ENCODE measurements around the gene ZNRF4.

ZNRF4 gene

DNA sequence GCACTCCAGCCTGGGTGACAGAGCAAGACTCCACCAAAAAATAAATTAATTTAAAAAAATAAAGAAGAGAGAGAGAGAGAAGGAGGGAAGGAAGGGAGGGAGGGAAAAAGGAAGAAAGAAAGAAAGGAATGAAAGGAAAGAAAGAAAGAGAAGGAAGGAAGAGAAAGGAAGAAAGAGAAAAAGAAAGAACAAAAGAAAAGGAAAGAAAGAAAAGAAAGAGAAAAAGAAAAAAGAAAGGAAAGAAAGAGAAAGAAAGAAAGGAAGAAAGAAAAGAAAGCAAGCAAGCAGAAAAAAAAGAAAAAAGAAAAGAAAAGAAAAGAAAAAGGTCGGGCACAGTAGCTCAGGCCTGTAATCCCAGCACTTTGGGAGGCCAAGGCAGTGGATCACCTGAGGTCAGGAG is 14.9 kb upstream of the ZNRF4 start:
- no peak for DNase-seq (ENCODE audit: low read depth in 2 of 2)

- DNase-seq (ENCODE audit: low read depth in 2 of 2) = no peak
These were observed 11.5 kb upstream of the ZNRF4 start for GRCh38 chr19:5443723-5444122.

DNA sequence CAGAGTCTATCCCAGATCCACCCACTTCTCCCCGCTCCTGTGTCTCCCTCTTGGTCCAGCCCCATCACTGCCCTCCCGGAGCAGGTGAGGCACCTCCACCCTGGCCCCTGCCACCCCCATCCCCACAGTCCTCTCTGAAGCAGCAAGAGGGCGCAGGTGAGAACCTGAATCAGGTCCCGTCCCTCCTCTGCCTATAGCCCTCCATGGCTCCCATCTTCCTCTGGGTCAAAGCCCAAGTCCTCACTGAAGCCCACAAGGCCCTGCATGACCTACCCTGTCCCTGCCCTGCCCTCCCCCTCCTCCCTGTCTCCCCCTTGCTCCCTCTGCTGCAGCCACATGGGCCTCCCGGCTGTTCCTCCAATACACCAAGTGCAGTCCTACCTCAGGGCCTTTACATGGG is 10.8 kb upstream of the ZNRF4 start:
- no peak for DNase-seq (ENCODE audit: low read depth in 2 of 2)

DNA sequence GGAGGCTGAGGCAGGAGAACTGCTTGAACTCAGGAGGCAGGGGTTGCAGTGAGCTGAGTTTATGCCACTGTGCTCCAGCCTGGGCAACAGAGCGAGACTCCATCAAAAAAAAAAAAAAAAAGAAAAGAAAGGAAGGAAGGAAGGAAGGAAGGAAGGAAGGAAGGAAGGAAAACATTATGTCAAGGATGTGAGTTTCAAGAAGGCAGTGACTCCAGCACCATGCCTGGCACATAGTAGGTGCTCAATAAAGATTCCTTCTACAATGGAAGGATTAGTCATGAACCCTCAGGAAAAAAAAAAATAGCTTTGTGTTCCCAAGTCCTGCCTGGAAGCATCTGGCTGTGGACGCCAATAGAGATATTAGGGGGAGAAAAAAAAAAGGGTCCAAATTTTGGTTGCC is 10.1 kb upstream of the ZNRF4 start:
- no peak for DNase-seq (ENCODE audit: low read depth in 2 of 2)

DNA sequence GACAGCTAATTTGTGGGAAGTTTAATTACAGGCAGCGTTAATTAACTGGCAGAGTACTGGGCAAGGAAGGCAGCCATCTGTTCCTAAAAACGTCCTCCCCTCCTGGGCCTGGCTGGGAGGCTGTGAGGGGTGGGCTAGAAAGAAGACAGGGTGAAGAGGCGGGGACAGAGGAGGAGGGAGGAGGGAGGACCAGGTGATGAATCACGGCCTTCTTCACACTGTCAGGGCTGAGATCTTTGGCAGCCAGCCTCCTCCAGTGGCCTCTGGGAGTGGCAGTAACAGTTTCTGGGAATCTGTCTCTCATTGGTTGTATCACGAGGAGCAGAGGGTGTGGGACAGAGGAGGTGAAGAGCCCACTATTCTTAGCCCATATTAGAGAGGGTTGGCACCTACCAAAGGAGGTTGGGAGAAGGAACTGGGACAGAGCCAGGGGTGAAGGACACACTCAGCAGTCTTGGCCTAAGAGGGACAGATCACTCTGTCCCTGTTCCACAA is 9.6 kb upstream of the ZNRF4 start:
- no peak for DNase-seq (ENCODE audit: low read depth in 2 of 2)

DNA sequence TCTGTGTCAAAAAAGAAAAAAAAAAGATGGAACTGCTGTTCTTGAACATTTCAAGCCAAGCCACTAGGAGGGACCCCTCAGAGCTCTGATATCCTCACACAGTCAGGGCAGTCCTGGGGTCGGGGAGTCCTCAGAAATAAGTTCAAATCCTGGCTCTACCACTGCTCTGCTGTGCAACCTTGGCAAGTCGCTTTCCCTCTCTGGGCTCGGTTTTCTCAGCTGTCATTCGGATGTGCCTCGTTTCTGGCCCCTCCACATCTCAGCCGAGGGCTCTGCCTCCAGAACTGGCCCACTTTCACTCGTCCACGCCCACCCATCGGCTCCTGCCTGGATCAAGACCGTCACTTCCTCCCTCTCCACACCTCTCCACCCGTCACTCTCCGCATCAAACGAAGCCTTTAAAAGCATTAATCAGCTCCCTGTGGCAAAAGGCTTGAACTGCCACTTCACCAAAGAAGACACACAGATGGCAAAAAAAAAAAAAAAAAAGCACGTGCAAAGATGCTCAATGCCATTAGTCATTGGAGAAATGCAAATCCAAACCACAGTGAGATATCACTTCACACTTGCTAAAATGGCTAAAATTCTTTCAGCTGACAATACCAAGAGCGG is 7.4 kb upstream of the ZNRF4 start:
- DNase-seq (ENCODE audit: low read depth in 2 of 2) = no peak

GRCh38 chr19:5448374-5448773 is 6.8 kb upstream of the ZNRF4 start:
- DNase-seq (ENCODE audit: low read depth in 2 of 2) = no peak

DNA sequence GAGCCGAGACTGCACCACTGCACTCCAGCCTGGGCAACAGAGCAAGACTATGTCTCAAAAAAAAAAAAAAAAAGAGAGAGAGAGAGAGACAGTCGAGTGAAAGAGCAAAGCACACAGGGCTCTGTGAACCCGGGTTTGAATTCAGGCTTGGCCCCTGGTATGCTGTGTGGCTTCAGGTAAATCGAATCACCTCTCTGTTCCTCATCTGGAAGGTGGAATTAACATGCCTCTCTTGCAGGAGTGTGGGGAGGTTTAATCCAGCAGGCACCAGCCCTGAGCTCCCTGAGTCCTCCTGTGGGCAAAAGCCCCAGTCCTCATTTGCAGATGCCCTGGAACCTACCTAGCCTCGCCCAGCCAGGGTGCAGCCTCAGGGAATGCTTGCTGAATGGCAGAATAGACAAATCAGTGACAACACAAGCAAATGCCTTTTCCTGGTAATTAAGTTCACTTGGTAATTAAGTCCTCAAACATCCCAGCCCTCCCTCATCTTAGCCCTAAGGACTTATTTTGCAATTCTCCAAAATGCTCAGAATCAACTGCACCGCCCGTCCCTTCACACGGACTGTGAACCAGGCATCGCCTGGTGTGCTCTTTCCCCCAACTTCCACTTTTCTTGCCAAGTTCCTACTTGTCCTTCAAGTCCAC is 4.6 kb upstream of the ZNRF4 start:
- no peak for DNase-seq (ENCODE audit: low read depth in 2 of 2)

GRCh38 chr19:5451494-5451893 is 3.7 kb upstream of the ZNRF4 start:
- DNase-seq (ENCODE audit: low read depth in 2 of 2) = no peak

GRCh38 chr19:5452594-5453565 is 2.3 kb upstream of the ZNRF4 start:
- DNase-seq (ENCODE audit: low read depth in 2 of 2) = no peak

DNA sequence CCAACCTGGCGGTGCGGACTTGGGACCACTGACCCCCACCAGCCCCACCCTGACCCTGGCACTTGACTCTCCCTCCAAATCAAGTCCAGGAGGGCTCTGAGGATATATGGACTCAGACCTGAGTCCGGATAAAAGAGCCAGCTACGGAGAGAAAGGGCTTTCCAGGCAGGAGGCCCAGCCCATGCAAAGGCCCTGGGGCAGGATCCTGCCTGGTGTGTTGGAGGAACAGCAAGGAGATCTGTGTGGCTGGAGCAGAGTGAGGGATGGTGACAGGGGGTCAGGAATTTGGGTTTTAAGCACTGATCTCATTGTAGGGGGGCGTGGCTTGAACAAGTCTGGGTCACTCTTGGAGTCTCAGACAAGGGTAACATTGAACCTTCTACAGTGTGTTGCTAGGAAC is 474 bp upstream of the ZNRF4 start:
- DNase-seq (ENCODE audit: low read depth in 2 of 2) = no peak

DNA sequence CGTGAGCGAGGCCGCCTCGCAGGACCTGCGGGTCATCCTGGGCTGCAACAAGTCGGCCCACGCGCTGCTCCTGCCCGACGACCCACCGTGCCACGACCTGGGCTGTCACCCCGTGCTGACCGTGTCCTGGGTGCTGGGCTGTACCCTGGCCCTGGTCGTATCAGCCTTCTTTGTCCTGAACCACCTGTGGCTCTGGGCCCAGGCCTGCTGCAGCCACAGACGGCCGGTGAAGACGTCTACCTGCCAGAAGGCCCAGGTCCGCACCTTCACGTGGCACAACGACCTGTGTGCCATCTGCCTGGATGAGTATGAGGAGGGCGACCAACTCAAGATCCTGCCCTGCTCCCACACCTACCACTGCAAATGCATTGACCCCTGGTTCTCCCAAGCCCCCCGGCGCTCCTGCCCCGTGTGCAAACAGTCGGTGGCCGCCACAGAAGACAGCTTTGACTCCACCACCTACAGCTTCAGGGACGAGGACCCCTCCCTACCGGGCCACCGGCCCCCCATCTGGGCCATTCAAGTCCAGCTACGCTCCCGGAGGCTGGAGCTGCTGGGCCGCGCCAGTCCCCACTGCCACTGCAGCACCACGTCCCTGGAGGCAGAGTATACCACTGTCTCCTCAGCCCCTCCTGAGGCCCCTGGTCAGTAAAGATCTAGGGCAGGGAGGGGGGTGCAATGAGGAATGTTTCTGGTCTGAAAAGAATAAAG is 1.1 kb downstream of the ZNRF4 start:
- no peak for DNase-seq (ENCODE audit: low read depth in 2 of 2)

DNA sequence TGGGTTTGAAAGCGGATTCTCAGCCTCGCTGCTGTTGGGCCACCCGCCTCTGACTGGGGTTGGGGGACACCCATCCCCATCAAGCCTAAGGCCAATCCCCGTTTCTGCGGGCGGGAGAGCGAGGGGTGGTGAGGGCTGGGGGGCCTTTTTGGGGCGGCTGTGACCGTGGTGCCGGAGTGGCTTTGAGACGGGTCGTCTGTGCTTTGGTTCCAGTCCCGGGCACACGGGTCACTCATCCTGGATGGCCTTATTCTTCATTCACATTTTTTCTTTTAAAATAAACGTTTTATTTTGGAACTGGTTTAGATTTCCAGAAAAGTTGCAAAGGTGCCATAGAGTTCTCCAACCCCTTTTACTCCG is 1.6 kb downstream of the ZNRF4 start:
- DNase-seq (ENCODE audit: low read depth in 2 of 2) = no peak

DNA sequence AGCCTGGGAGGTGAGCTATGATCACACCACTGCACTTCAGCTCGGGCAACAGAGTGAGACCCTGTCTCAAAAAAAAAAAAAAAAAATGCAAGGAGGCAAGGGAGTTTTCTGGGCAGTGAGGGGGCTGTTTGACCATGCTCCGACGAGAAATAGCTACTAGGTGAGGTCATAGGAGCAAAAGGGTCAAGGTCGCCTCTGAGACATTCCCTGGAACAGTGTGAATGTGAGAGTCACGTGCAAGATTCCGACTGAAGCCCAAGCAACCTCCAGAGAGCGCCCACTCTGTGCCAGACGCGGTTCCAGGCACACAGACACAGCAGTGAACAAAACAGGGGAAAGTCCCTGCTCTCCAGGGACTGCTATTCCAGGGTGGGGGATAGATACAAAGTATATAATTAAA is 2.5 kb downstream of the ZNRF4 start:
- DNase-seq (ENCODE audit: low read depth in 2 of 2) = no peak

DNA sequence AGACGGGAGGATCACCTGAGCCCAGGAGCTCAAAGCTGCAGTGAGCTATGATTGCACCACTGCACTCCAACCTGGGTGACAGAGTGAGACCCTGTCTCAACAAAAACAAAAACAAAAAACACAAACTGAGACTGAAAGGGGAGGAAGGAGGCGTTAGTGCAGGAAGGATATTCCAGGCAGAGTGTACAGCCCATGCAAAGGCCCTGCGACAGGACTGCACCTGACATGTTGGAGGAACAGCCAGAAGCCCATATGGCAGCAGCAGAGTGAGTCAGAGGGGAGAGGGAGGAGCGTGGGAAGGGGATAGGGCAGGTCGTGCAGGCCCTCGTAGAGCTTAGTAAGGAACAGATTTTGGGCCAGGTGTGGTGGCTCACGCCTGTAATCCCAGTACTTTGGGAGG is 3.2 kb downstream of the ZNRF4 start:
- no peak for DNase-seq (ENCODE audit: low read depth in 2 of 2)

DNA sequence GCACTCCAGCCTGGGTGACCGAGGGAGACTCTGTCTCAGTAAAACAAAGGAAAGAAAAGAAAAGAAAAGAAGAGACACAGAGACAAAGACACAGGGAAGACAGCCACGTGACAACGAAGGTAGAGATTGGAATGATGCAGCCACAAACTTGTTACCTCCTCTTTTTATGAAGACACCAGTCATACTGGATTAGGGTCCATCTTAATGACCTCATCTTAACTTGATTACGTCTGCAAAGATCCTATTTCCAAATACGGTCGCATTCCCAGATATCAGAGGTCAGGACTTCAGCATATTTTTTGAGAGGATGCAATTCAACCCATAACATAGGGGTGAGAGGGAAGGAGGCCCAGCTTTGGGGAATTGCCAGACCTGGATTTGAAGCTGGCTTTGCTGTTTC is 4.1 kb downstream of the ZNRF4 start:
- no peak for DNase-seq (ENCODE audit: low read depth in 2 of 2)

DNA sequence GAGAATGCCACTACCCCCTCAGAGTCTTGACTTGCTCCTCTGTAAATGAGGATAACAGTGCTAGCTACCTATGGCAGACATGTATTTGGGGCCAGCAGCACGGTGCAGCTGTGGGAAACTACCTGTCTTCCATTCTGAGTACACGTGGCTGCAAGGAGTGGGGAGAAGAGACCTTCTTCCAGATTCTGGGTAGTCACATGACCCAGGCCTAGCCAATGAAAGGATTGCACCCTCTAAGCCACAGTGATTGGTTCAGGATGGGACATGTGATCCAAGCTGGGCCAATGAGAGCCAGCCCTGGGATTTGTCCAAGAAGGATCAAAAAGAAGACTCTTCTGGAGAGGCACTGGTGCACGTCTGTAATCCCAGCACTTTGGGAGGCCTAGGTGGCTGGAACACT is 5.5 kb downstream of the ZNRF4 start:
- no peak for DNase-seq (ENCODE audit: low read depth in 2 of 2)

- DNase-seq (ENCODE audit: low read depth in 2 of 2) = no peak
These were observed 8.7 kb downstream of the ZNRF4 start for GRCh38 chr19:5463959-5464358.

DNA sequence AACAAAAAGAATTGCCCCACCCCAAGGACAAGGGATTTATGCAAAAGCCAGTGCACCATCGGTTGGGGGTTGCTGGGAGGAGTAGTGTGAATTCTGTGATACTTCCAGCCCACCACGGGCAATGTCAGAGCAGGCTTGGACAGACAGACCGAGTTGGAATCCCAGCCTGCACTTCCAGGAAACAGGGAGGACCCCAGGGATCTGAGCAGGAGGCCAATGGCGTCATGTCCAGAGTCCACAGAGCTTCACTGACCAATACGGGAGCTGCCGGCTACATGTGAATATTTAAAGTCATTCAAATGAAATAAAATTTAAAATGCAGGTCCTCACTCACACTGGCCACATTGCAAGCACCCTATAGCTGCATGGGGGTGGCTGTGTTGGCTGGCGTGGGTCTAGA is 10.9 kb downstream of the ZNRF4 start:
- no peak for DNase-seq (ENCODE audit: low read depth in 2 of 2)

DNA sequence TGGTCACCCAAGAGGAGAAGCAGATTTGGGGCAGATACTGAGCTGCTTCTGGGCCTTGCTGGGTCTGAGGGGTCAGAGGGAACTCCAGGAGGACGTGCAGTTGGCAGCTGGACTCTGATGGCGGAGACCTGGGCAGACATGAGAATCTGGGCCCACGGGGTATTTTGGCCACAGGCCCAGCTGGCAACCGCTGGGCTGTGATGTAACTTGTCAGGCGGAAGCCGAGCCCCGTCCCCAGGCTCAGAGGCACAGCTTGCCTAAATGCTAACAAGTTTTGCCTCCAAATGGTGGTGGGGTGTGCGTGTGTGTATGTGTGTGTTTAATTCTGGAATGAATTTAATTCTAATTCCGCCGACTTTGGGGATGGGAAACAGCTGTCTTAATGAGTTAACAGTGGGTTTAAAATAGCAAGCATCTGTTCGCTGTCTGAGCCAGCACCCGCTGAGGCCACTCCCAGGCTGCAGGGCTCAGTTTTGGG is 11.6 kb downstream of the ZNRF4 start:
- DNase-seq (ENCODE audit: low read depth in 2 of 2) = no peak

DNA sequence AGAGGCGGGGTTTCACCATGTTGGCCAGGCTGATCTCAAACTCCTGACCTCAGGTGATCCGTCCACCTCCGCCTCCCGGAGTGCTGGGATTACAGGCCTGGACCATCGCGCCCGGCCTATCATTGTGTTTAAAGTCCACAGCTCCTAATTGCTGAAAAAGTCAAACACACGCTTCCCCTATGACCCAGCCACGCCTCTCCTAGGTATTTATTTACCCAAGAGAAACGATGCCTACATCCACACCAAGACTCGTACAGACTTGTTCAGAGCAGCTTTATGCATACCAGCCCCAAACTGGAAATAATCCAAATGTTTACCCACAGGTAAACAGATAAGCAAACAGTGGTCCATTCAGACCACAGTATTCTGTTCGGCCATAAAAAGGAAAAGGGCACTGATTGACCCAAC is 15.1 kb downstream of the ZNRF4 start:
- DNase-seq (ENCODE audit: low read depth in 2 of 2) = no peak

DNA sequence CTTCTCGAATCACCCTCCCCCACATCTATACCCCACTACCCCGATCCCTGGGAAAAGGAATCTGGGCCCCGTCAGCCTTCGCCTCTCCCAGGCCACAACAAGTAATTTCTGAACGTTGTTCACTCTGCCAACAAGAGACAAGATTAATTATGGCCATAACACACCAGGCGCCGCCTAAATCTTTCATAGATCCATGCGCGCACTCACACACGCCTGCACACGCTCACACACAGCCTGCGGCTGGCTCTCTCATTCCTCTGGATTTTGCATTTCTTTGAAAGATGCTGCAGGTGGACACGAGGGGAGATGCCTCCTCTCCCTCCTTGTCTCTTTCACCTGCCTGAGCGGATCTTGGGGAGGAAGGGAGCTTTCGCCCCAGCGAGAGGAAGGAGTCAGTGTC is 17.1 kb downstream of the ZNRF4 start:
- DNase-seq (ENCODE audit: low read depth in 2 of 2) = no peak

Measured in stimulated activated CD4-positive, alpha-beta T cell treated with anti-CD3 and anti-CD28 coated beads, Interleukin-1b, Interleukin-23, amount 100 ng/mL, for 4 hours (primary cell).